GM21381 (cell line): ENCODE results near the gene SULT1E1.

Source experiments
- ATAC-seq: cut with Tn5 transposase; IDR thresholded peaks from one replicate; pipeline ENCODE4 v1.9.1; 2021; ENCODE audit warnings: mild to moderate bottlenecking, moderate library complexity; ENCODE audit not compliant: unreplicated experiment

Gene SULT1E1, protein sequence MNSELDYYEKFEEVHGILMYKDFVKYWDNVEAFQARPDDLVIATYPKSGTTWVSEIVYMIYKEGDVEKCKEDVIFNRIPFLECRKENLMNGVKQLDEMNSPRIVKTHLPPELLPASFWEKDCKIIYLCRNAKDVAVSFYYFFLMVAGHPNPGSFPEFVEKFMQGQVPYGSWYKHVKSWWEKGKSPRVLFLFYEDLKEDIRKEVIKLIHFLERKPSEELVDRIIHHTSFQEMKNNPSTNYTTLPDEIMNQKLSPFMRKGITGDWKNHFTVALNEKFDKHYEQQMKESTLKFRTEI

DNA sequence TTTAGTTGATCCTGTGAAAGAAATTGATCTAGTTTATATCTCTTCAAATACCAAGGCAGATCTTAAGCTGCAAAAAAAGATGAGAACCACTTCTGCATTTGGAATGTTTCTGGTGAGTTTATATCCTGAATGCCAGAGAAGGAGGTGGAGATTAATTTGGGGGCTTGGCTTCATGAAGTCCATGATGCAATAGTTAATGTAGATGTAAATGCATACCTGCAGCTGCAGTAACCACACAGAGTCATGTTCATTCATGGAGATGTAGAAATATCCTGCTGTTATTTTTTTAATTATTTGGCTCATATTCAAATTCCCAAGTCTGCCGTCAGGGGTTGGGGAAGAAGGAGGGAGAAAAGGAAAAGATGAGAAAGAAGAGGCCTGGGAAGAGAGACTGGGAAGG is at the start of gene SULT1E1:
Gene SULT1E1 (minus strand): TSS at position 94 of the 400 bp plus-strand sequence. CDS start 2,501 bp downstream, outside the sequence.
- ATAC-seq, result no peak

DNA sequence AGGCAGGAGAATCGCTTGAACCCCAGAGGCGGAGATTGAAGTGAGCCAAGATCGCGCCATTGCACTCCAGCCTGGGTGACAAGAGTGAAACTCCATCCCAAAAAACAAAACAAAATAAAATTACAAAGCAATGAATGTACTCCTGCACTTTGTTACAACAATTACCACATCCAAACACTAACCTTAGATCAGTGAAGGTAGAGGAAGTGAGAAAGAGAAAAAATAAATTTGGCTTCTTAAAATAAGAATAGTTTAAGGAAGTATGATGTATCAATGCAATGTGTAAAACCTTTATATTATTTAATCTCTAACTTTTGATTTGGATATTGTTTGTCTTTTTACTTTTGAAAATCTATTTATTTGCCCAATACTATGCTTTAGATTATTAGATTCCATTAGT is 49.2 kb upstream of the SULT1E1 start:
- ATAC-seq, result peak; percentile 44

DNA sequence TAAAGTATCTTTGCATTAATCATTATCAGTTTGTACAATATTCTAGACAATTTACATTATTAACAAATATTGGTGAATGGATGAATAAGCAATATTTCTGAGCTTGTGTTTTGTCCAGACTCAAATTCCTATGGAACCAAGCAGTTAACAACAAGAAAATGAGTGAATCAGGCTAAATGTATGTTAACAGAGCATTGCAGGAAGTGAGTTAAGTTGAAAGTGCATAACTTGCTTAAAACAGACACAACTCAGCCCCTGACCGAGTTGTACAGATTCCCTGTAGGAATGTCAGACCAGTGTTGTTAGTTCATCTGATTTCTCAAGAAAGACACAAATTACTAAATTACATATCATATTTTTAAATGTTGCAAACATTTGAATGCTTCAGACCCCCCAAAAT is 47.2 kb upstream of the SULT1E1 start:
- no peak for ATAC-seq

DNA sequence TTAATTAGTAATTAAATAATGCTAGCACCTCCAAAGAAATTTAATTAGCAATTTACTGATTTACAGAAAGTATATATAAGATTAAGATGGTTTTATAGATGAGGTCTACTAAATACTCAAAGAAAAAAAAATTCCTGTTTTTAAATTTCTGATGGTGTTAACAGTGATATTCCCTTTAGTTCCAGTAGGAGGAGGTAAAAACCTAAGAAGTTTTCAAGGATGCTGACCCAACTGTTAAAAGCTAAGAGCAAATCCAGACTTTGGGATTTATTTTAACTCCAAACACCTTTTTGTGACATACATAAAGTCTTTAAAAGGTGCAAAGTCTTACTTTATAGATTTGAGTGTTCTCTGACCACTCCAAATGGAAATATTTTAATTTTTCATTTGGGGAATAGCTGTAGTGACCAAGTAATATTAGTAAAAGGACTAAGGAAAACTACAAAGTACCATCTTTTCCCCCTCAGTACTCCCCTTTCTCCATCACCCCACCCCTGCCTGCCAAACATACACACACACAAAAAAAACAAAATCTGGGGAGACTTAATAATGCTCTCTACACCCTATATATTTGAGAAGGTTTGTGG is 36.7 kb upstream of the SULT1E1 start:
- no peak for ATAC-seq

DNA sequence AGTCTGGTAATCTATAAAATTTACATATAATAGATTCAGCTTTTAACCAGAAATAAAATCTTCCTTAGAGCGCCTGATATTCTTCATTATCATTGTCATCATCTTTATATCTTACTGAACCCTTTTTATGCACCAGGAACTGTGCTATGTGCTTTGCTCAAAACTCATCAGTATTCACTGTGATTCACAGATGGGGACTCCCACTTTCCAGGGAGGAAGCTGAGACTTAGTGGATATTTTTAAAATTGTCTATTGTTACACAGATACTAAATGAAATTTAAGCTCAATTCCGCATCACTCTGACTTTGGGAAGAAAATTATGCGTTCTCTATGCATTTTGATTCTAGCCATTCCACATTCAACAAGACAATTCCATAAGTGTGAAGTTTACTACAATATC is 34.8 kb upstream of the SULT1E1 start:
- ATAC-seq, result no peak

DNA sequence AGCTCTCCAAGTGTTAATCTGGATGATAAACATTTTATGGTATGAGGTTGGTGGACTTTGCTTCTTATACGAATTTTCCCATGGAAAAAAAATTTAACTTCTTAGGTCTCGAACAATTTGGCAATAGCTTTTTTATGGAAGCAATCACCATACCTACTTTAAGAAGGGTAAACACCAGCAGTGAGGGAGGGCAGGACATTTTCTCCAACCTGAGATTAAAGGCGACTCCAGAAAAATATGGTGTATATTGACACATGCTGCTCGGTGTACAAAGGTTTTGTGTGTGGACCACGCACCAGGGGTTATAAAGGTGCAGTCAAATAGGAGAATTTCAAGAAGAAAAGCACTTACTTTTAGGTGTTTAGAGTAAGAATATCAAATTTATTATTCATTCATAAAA is 34.2 kb upstream of the SULT1E1 start:
- ATAC-seq, result no peak

DNA sequence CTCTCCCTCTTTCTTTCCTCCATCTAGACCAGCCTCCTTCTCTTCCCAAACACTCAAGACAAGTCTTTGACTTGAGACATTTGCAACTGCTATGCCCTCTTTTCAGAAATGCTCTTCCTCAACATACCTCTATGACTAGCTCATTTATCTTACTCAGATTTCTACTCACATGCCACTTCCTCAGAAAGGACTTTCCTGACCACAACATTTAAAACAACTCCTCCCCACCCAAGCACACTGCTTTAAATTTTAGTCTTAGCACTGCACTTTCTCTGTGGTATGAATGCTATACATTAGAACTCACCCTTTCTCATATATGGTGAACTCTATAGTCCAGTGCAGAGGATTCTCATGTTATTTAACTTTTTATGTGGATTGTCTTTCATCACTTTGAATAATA is 28.4 kb upstream of the SULT1E1 start:
- no peak for ATAC-seq

DNA sequence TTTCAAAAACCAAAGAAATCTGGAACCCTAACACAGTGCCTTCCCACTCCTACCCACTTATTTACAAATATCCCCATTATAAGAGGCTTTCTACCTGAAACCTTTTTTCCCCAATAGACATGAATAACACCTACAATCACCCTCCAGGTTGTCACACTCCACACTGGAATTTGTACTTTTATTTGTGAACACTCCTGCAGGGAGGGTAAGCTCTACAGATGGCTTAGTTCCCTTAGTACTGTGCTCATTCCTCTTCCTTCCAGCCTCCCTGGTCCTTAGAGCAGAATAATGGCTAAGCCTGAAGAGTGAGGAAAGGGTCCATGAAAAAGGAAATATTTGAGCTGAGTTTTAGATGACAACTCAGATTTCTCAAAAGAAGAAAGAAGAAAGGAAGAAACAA is 22.2 kb upstream of the SULT1E1 start:
- ATAC-seq, result no peak

DNA sequence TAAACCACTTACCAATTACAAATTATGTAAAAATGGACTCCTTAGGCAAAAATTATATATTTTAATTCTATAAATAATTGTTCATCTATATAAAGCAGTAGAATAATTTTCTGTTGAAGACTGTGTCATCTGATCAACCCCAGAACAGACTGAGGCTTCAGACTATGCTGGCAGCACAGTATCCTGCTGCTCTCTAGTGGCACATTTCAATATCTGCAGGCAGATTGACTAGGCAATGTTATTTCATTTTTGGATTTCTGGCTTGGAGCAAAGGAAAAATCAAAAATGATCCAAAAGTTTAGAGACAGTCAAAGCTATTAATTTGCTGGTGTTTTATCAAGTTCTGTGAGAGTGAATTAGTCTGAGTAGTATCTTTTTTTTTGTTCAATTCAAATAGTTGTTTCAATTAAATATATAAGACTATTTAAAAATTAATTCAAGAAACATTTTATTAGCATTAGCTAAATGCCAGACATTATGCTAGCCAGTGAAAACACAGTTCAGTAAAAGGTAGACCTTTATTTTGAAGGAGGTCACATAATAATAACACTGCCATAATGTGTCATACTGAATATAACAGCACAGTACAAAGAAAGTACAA is 21.3 kb upstream of the SULT1E1 start:
- peak; percentile 88 for ATAC-seq

DNA sequence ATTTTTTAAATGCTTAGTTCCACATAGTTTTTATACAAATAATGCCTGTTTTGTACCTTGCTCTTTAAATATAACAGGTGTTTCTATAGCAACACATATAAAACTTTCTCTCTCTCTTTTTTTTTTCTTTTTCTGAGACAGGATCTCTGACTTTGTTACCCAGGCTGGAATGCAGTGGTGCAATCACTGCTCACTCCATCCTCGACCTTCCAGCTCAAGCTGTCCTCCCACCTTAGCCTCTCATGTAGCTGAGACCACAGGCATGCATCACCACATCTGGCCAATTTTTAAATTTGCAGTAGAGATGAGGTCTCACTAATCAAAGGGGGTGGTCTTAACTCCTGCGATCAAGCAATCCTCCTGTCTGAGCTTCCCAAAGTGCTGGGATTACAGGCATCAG is 18.3 kb upstream of the SULT1E1 start:
- no peak for ATAC-seq

DNA sequence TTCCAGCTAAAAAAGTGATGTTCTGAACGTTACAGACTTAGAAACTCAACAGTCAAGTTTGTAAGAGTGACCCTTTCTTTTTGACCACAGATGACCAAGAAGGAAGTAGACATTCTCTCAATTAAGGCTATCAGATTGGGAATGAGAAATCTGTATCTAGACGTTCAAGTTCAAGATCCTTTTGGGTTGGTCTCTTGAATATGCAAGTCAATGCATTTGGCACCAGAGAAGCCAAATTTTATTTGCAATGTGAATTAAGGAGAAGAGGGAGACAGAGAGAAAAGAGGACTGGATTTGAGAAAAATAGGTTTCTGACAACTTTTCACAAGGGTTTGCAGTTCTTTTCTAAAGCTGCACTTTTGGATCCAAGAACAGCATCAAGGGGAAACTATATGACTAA is 17.5 kb upstream of the SULT1E1 start:
- no peak for ATAC-seq

DNA sequence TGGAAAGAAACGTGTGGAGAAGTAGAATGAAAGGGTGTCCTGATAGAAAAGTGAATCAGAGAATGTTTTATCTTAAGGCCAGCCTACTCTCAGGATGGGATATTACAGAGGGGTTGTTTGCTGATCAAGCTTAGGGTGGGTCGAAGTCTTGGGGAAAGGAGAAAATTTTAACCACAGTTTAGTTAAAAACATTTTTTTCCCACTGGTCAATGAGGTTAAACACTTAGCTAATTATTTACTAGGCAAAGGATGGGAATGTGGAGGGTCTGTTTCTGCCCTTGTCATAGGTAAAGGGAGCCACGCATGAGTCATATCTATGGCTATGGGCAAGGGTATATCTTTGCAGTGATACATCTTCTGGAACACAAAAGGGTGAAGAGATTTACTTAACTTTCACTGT is 16.1 kb upstream of the SULT1E1 start:
- ATAC-seq, result no peak

DNA sequence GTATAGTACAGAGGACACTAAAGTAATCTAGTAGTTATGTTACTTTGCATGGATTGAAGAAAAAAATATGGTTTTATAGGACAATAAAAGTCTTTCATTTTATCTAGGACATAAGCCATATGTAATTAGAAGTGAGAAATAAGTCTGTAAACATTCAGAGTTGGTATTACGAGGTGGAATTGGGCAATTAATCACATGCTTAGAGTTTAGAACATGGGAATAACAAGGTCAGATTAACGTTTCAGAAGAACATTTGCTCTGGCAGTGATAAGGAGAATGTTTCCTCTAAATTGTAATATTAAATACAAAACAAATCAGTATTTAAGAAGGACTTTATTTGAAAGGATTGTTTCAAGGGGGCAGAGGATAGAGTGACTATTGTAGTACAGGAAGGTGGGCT is 15.6 kb upstream of the SULT1E1 start:
- ATAC-seq, result no peak

DNA sequence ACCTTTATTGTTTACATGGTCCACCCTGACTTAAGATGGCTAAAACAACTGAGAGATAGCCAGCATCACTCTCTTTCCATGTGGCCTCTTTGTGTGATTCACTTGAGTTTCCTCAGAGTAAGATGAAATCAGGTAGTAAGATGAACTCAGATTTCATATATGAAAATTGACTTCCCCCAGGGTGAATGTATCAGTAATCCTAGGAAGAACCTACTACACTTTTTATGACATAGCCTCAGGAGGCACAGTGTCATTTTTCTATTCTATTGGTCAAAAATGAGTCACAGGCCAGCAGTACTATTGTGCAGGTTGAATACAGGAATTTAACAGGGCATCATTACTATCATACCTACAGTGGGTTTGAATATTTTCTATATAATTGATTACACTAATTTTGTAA is 14.6 kb upstream of the SULT1E1 start:
- ATAC-seq, result no peak

DNA sequence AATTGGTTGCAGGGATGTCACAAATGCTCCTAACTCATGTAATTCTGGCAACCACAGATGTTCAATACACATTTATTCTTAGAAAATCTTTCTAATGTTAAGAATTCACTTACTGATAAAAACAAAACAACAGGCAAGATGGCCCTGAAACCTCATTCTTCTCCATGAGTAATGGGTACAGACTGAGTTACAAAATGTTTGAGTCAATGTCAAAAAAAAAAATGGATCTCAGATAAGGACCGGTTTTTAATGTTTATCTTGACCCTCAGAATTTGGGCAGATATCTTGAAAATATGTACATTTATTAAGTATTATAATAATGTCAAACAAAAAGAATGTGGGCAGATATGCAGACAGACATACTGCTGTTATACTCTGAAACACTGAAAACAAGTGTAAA is 1.8 kb upstream of the SULT1E1 start:
- no peak for ATAC-seq

DNA sequence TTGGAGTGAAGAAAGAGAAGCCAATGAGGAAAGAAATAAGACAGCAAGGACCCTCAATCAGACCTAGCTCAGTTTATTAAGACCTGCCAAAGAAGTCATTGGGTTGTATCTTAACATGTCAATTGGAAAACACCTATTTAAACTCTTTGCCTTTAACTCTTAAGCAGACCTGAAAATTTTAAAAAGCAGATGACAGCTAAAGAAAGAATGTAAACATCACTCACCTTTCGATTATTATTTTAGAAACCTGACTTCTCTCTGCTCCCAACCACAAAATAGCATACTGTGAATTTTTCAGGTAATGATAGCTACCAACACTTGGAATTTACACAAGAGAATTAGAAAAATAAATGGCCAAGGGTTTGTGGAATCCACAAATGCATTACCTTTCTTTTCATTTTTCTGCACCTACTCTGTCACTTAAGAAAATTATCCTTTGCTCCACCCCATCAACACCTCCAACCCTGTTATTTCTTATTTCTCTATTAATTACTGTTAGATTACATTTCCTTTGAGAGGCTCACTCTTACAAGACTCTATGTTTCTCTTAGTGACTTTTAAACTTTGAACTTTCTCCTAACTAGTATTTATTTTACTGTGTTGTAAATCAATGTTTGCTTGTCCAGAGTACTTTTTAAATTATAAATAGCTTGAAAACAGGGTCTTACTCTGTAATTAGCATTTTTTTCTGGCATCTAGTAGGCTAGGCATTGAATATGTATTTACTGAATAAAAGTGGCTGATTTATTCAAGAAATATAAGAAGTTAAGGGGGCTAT is 765 bp upstream of the SULT1E1 start:
- no peak for ATAC-seq

DNA sequence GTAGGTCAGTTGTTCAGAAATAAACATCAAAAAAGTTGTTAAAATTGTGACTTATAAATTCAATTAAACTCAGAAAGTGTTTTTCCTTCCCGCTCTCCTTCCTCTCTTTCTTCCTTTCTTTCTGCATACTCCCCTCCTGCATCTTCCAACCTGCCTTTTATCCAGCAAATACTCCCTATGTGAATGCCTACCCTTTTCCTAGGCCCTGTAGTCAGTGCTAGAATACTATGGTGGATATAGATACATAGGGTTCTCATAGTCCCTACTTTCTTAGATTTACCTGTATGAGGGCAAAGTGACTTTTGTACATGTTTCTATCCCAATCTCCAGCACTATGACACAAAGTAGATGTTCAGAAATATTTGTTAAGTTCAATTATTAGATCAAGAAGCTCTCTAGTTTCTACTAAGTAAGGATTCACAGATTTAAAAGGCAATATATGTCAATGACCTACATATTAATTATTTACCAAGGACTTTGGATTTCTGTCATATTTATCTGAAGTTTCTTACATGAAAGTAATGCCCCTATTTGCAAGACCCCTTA is 732 bp downstream of the SULT1E1 start:
- no peak for ATAC-seq

DNA sequence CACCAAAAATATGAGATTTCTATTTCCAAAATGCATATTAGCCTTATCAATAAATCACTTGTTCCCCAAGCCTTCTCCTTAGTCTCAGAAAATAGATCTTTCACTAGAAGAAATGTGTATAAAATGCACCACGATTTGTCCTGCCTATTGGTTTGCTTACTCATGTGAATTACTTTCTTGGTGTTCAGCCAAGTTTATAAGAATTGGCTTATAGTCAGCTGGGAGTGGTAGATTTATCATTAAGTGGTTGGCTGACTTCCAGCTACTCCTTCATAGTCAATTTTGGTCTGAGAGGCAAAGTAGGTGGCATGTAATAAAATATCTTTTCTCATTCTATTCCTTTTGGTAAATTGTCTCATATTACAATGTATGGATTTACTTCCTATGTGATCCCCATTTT is 1.3 kb downstream of the SULT1E1 start:
- no peak for ATAC-seq

DNA sequence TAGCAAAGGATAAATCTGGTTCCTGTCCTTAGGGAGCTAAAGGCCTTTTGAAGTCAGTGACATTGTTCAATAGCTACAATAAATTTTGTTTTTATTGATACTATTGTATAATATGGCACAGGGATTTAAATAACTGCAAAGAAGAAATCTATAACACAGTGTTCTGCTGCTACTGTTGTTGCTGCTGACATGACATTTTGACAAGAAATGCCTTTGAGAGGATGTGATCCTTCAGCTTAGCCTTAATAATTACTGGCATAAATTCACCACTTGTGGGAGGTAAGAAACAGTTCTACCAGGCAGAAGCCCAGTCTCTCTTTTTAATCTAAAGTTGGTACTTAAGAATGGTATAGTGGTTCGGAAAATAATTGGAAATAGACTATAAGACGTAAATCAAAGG is 4.1 kb downstream of the SULT1E1 start:
- no peak for ATAC-seq

DNA sequence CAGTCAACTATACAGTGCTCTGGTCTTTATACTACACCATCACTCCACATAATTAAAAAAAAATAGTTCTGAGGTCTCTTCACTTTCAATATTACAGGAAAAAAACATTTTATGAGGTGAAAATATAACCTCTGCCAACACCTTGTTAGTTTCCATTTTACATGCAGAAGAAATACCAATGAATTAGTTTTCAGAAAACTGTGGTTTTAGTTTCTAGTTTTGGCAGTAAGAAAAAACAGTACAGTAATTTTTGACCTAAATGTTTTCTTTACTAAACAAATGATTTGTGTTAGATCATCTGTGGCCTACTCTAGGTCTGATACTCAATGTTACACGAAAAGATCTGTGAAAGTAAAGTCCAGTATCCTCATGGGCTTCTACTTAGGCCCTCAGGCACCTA is 10.0 kb downstream of the SULT1E1 start:
- ATAC-seq, result peak; percentile 78

DNA sequence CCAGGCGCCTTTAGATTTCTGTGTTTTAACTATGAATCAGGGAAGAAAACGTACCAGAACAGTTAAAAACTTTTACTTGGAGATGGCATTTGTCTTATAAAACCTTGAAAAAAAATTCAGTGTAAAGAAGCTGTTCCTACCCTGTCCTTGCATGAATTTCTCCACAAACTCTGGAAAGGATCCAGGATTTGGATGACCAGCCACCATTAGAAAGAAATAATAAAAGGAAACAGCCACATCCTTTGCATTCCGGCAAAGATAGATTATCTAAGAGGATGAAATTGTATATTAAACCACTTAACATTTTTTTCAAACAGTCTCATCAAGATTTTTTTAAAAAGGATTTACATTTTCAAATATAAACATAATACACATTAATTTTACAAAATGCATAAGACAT is 10.6 kb downstream of the SULT1E1 start:
- ATAC-seq, result no peak

DNA sequence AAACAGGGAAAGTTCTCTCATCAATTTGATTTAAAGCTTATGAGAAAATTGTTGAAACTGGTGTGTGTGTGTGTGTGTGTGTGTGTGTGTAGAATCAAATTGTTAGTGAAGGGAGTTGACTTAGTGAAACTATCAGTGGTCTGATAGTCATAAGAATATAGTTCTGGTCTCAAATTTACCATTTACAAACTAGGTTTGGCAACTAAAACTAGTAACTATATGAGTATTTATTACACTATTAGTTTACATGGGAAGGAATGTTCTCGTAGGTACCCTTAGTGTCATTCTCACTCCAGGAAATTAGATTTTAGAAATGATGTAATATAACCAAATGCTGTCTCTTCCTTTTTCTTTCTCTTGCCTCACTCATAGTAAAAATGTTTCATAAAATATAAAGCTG is 11.9 kb downstream of the SULT1E1 start:
- ATAC-seq, result no peak
